Skeletal muscle satellite cell (primary cell): Measurements from ENCODE around the gene SLC12A7.

Source experiments
- H3K27me3 ChIP-seq: 2 replicates; pipeline ENCODE4 v1.7.0; 2013; ENCODE audit warnings: low read length; ENCODE audit not compliant: control insufficient read depth, insufficient read depth
- H3K36me3 ChIP-seq: 2 replicates; pipeline ENCODE4 v1.7.0; 2013; ENCODE audit warnings: mild to moderate bottlenecking, control low read depth, low read length; ENCODE audit not compliant: insufficient read depth
- H3K4me1 ChIP-seq: 2 replicates; pipeline ENCODE4 v1.7.0; 2013; ENCODE audit warnings: low read length; ENCODE audit not compliant: control insufficient read depth, insufficient read depth
- H3K4me2 ChIP-seq: 2 replicates; pipeline ENCODE4 v1.7.0; 2013; ENCODE audit warnings: mild to moderate bottlenecking, low read length
- H3K4me3 ChIP-seq: 2 replicates; pipeline ENCODE4 v1.7.0; 2013; ENCODE audit warnings: low read length
- H3K9ac ChIP-seq: 2 replicates; pipeline ENCODE4 v1.7.0; 2013; ENCODE audit warnings: mild to moderate bottlenecking, low read depth, low read length, moderate library complexity
- H3K9me3 ChIP-seq: replicated peaks from 2 replicates; pipeline ENCODE4 v1.7.0; 2013; ENCODE audit warnings: mild to moderate bottlenecking, control low read depth, low read length

The SLC12A7 gene

DNA sequence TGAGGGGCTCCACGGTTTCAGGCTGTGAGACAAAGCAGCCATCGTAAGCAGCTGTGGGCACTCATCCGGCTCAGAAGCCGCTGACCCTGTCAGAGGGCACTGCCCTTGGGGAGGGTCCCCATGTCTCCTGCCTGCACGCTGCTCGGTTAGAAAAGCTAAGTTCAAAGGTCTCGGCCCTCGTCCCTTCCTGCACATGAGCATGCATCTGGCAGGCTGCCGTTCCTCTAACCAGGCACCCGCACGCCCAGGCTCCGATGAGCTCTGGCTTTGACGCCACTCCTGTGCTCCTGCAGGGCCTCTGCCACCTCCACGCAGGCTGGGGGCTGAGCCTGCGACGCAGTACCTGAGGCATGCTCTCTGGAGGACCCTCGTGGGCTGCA, 52.0 kb downstream of the SLC12A7 start:
- Histone ChIP-seq H3K4me3 (no peak overlapping the region), H3K36me3 (no peaks in the 10 kb centered on the region), H3K9me3 (no peaks in the 10 kb centered on the region), H3K4me1 (no peaks in the 10 kb centered on the region), H3K4me2 (no peak overlapping the region), H3K27me3 (no peaks in the 10 kb centered on the region), H3K9ac (no peak overlapping the region)

DNA sequence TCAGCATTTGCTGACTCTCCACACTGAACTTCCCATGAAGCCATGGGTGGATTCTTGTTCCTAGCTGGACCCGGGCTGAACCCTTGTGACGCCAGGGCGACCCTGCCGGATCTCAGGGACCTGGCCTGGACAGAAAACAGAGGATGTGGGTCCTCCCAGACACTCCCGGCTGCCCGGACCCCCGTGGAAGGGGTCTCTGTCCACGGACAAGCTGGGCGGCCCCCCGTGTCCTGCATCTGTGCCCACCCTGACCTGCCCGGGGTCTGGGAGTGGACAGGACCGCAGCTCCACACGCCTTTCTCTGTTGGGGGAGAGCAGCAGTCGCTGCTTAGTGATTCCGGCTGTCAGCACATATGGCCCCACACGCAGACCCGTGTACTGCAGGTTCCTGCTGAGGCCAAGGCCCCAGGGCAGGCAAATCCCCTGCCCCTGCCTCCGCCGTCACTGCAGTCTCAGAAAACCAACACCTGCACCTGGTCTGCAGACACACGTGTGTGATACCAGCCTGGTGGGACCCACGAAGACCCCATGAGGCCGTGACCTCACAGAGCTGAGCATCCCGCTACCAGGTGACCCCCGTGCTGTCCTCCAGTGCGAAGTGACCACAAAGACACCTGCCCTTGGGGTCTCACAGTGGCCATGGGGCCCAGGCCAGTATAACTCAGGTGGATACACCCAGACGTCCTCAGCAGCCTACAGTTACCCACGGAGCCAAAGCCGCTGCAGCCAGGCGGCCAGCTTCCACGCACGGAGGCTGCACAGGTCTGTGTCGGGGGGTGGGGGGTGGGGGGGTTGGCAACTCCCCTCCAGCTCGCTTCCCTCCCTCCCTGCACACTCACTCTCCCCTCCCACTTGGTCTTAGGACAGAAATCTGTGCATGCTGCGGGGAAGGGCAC, 52.6 kb downstream of the SLC12A7 start:
- Histone ChIP-seq H3K4me1 (no peaks in the 10 kb centered on the region), H3K9me3 (no peaks in the 10 kb centered on the region), H3K27me3 (no peaks in the 10 kb centered on the region), H3K4me3 (no peak overlapping the region), H3K36me3 (no peaks in the 10 kb centered on the region), H3K4me2 (no peak overlapping the region), H3K9ac (no peak overlapping the region)

DNA sequence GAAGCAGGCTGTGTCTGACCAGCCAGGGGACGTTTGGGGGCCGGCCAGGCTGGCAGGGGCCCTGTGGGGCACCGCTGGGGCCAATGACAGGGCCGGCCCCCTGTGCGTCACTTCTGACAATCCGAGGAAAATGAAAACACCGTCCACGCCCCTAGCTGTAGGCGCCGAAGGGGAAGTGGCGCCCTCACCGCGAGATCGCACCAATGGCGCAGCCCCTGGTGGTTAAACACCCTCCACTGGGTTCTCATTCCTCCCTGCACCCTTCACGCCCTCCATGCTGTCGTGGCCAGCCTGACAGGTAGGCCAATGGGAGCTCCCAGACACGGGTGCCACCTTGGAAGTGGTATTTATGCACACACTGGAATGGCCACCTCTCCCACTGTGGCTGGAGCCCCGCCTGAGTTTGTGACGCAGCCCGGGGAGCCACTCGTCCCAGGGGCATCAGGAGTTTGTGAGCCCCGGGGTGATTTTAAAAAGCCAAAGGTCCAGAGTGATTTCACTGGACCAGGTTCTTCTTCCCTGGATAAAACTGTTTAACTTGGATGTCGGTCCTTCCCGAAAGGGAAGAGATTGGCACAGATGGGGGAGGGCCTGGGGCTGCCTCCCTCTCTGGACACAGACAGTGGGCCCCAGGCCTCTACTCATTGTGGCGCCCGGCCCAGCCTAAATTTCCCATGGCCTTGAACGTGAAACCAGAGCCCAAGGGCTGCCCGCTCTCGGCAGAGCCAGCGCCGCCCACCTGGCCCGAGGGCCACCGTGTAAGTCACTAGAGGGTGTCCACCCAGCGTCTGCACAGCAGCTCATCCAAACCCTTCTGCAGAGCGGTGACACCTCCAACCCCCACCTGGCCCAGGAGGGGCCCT, 53.5 kb downstream of the SLC12A7 start:
- H3K4me2 ChIP-seq = no peak overlapping the region
- H3K36me3 ChIP-seq = no peaks in the 10 kb centered on the region
- no peak overlapping the region for H3K9ac ChIP-seq
- no peak overlapping the region for H3K4me3 ChIP-seq
- H3K9me3 ChIP-seq = no peaks in the 10 kb centered on the region
- H3K27me3 ChIP-seq = no peaks in the 10 kb centered on the region
- no peaks in the 10 kb centered on the region for H3K4me1 ChIP-seq

DNA sequence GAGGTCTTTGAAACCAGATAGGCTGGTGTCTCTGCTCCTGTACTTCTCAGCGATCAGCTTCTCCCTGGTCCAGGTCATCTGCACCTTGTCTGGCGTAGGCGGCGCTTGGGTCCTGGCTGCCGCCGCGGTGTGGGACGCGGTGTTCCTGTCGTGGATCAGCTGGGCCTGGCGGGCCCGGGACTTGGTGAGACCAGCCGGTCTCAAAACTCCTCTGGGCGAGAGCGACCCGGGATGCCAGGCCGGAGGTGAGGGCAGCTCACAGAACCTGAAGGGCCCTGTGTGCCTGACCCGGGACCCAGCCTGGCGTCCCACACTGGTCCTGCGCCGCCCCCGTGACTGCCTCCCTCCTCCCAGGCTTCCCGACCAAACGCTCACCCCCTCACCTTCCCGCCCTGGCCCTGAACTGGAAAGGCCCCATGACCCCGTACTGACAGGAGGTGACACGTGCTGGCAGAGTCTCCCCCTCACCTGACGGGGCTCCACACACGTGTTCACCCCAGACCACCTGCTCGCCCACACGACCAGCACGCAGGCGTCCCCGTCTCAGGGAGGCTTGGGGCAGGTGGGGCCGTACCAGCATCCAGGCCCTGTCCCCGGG, 54.3 kb downstream of the SLC12A7 start:
- no peaks in the 10 kb centered on the region for H3K4me1 ChIP-seq
- H3K36me3 ChIP-seq = no peaks in the 10 kb centered on the region
- no peaks in the 10 kb centered on the region for H3K9me3 ChIP-seq
- H3K4me2 ChIP-seq = no peak overlapping the region
- H3K27me3 ChIP-seq = peaks cover 5% of the 10 kb centered on the region
- no peak overlapping the region for H3K9ac ChIP-seq
- H3K4me3 ChIP-seq = no peak overlapping the region

DNA sequence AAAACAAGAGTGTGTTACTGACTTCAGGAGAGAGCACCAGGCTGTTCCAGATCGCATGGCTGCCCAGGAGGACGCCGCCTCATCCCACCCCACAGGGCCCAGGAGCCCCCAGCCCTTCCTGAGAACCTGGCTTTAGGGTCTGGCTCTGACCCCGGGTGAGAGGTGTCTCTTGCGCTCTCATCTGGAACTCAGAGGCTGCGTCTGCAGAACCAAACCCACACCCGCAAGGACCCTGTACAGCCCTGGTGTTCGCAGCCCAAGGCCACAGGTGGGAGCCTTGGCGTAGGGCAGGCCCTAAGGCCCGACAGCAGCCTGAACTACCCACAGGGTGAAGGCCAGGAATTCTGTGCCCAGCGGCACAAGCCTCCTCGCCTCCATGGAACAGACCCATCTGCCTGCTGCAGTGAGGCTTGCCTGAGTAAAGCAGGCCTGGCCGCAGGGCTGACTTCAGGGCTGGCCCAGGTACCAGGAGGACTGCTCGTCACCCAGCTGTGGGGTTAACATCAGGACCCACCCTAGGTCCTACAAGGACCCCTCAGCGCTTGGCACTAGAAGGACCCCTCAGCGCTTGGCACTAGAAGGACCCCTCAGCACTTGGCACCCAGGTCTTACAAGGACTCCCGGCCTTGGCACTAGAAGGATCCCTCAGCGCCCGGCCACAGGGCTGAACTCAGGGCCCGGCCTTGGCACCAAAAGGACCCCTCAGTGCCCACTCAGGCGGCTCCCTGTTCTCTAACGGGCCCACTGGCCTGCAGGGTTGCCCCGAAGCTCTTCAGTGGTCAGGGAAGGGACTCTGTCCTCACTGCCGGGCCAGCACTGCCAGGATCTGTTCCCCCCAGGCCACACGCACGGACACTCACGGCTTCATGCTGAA, 55.0 kb downstream of the SLC12A7 start:
- Histone ChIP-seq H3K27me3 (peaks cover 10% of the 10 kb centered on the region), H3K36me3 (no peaks in the 10 kb centered on the region), H3K4me3 (no peak overlapping the region), H3K4me2 (no peak overlapping the region), H3K9ac (no peak overlapping the region), H3K4me1 (no peaks in the 10 kb centered on the region), H3K9me3 (no peaks in the 10 kb centered on the region)

DNA sequence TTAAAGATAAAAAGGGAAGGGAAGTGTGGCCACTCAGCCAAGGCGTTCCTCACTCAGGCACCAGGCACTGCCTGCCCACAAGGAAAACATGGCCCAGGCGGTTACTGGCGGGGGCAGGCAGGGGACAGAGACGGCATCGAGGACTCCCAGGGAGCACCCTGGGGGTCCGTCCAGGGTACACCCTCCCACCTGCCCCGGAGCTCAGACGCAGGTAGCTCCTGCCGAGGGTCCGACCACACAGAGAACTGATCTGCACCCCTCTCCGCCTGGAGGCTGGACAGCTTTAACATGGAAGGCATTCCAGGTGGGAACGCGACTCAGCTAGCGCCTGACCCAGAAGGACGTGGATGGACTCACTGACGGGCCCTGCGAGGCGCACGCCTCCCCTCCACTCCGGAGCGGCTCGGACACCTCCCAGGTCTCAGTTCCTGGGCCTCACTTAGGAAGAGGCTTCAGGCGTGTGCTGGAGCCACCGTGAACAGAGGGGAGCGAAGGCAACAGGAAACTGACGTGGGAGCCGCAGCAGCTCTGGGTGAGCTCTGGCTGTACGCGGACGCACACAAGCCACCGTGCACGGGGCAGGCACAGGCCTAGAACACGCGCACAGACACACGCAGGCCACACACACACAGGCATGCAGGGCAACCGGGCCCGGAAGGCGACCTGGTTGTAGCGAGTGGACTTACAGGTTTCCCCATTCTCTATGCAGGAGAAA, 55.8 kb downstream of the SLC12A7 start:
- Histone ChIP-seq H3K27me3 (peaks cover 17% of the 10 kb centered on the region), H3K9ac (no peak overlapping the region), H3K4me1 (no peaks in the 10 kb centered on the region), H3K4me3 (no peak overlapping the region), H3K36me3 (no peaks in the 10 kb centered on the region), H3K9me3 (no peaks in the 10 kb centered on the region), H3K4me2 (no peak overlapping the region)

DNA sequence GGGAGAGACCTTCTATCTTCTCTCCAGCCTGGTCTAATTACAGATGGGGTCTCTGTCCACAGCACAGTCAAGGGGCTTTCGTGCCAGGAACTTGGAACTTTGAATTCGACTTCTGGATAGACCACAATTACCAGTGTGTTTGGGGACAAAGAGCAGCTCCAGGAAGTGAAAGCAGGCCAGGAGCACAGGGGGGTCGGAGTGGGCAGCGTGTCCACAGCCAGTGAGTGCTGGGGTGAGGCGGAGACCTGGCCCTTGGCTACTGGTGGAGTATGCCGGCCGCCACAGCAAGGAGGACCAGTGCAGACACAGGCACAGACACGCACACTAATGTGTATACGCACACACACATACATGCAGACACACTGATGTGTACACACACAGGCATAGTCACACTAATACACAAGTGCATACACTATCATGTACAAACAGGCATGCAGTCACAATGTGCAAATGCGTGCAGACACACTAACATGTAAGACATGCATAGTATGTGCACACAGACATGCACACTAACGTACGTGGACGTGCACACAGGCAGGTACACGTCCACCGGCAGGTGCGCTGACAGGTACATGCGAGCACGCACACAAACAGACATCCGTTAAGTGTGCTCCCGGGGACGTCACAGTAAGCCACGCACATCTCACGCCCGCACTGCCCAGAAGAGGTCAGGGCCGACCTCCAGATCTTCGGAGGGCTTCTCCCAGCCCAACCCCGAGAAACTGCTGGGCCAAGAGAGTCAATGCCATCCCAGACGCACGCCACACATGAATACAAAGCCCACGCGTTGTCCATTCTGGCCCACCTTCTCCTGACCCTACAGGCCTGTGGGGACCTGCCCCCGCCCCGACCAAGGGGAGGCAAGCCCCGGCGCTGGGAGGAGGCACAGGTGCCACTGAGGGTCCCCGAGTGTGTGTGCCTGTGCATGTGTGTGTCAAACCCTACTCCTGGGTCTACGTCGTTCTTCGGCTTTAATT, 56.8 kb downstream of the SLC12A7 start:
- H3K9ac ChIP-seq = no peak overlapping the region
- no peaks in the 10 kb centered on the region for H3K36me3 ChIP-seq
- no peak overlapping the region for H3K4me2 ChIP-seq
- no peaks in the 10 kb centered on the region for H3K4me1 ChIP-seq
- H3K4me3 ChIP-seq = no peak overlapping the region
- peaks cover 24% of the 10 kb centered on the region for H3K27me3 ChIP-seq
- no peaks in the 10 kb centered on the region for H3K9me3 ChIP-seq

DNA sequence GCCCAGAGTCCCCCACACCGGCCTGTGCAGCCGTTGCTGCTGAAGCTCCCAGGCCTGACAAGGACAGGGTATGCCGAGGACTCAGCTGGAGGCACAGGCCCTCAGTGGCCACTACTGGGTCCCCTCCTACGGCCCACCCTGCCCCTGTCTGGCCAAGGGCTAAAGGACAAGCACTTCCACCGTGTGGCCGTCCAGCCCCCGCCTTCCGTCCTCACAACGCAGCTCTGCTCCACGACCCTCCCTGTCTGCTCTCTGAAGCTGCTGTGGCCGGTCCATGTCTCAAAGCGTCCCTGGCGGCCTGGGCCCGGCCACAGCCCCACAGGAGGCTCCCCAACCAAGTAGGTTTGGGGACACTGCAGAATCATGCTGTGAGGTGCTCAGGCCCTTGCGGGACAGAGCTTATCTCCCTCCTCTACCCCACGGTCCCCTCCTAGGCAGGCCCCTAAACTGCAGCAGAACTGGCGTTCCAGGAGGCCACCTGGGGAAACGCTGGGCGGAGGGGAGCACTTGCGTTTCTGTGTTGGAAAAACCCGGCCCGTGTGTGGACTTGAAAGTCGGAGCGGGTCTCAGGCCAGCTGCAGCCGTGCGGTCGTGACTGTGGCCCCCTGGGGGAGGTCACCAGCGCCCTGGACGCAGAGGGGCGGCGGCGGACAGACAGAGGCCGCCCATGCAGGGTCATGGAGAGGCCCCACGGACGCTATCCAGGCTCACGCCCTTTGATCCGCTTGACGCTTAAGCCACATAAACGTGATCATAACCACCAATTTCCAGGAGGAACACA, 57.7 kb downstream of the SLC12A7 start:
- Histone ChIP-seq H3K27me3 (peaks cover 24% of the 10 kb centered on the region), H3K4me2 (no peak overlapping the region), H3K9ac (no peak overlapping the region), H3K4me3 (no peak overlapping the region), H3K9me3 (no peaks in the 10 kb centered on the region), H3K4me1 (no peaks in the 10 kb centered on the region), H3K36me3 (no peaks in the 10 kb centered on the region)

DNA sequence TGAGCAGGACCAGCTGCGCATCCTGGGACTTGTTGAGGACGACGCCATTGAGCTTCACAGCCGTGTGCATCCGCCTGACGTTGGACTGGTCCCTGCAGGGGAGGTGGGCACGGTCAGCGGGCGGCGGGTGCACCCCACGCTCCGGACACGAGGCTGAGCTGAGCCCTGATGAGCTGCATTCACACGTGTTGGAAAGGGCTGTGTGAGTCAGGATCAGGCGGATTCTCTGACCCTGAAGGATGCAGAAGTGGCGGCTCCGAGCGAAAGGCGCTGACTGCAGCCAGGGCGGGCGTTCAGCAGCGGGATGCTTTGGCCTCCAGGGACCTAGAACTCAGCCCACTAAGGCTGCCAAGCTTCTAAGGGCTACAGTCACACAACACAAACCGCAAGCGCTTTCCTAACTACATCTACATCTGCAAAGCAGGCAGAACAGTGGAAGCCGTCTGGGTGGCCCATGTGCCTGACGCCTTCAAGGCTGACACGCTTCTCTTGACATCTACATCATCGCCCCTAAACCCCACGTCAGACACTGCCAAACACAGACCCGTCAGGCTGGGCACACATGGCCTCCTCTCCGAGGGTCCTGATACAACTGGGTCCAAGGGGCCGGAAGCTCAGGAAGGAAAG, 58.4 kb downstream of the SLC12A7 start:
- H3K4me3 ChIP-seq = no peak overlapping the region
- H3K9me3 ChIP-seq = no peaks in the 10 kb centered on the region
- no peak overlapping the region for H3K9ac ChIP-seq
- no peaks in the 10 kb centered on the region for H3K36me3 ChIP-seq
- H3K27me3 ChIP-seq = peaks cover 24% of the 10 kb centered on the region
- no peak overlapping the region for H3K4me2 ChIP-seq
- no peaks in the 10 kb centered on the region for H3K4me1 ChIP-seq
